ENCODE measurements around the gene ERI3.
A peak's percentile ranks its signal among the peaks of the same experiment; 100 is the strongest.

ERI3 gene

GRCh38 chr1:44347280-44347679 is 7.8 kb downstream of the ERI3 start:
- DNase-seq: no peak

GRCh38 chr1:44346878-44347277 is 8.2 kb downstream of the ERI3 start:
- DNase-seq: no peak

- DNase-seq: no peak
Measured at GRCh38 chr1:44346184-44346583, 8.9 kb downstream of the ERI3 start.

- no peak for DNase-seq
Measured at GRCh38 chr1:44345187-44345775, 9.8 kb downstream of the ERI3 start.

- no peak for DNase-seq
Measured at GRCh38 chr1:44339731-44340130, 15.3 kb downstream of the ERI3 start.

- DNase-seq: no peak
Measured at GRCh38 chr1:44338136-44338535, 16.9 kb downstream of the ERI3 start.

GRCh38 chr1:44336668-44337067 is 18.4 kb downstream of the ERI3 start:
- no peak for DNase-seq

GRCh38 chr1:44334968-44335367 is 20.1 kb downstream of the ERI3 start:
- DNase-seq: no peak

- DNase-seq: no peak
Measured at GRCh38 chr1:44333376-44333775, 21.7 kb downstream of the ERI3 start.

- DNase-seq: no peak
Measured at GRCh38 chr1:44332505-44332904, 22.6 kb downstream of the ERI3 start.

- no peak for DNase-seq
Measured at GRCh38 chr1:44330935-44331334, 24.1 kb downstream of the ERI3 start.

- no peak for DNase-seq
Measured at GRCh38 chr1:44328671-44329416, 26.2 kb downstream of the ERI3 start.

- DNase-seq: no peak
Measured at GRCh38 chr1:44327679-44328491, 27.2 kb downstream of the ERI3 start.

GRCh38 chr1:44326821-44327465 is 28.1 kb downstream of the ERI3 start:
- DNase-seq: no peak

- no peak for DNase-seq
Measured at GRCh38 chr1:44326024-44326701, 28.9 kb downstream of the ERI3 start.

GRCh38 chr1:44323947-44324346 is 31.1 kb downstream of the ERI3 start:
- DNase-seq: no peak

- no peak for DNase-seq
Measured at GRCh38 chr1:44322367-44322766, 32.7 kb downstream of the ERI3 start.

GRCh38 chr1:44321466-44321865 is 33.6 kb downstream of the ERI3 start:
- DNase-seq: no peak

GRCh38 chr1:44318097-44319088 is 36.7 kb downstream of the ERI3 start:
- DNase-seq: peak; percentile 48

- DNase-seq: no peak
Measured at GRCh38 chr1:44316231-44316759, 38.8 kb downstream of the ERI3 start.

- no peak for DNase-seq
Measured at GRCh38 chr1:44315521-44315920, 39.5 kb downstream of the ERI3 start.

All from activated CD4-positive, CD25-positive, alpha-beta regulatory T cell treated with anti-CD3 and anti-CD28 coated beads, Interleukin-2, amount 50 U/mL, for 72 hours (primary cell).